ENCODE results near the gene SMARCA4. TPM values are rescaled to one million over a fixed set of nuclear protein-coding genes. Genes with fewer than 3 reads are reported as not detected.

The SMARCA4 gene
- total RNA-seq, 1 experiment from 2014 or later = 261 TPM

- no peak overlapping the region for H3K4me3 Mint-ChIP-seq
Measured at GRCh38 chr19:11005521-11005920, 44.7 kb downstream of the SMARCA4 start.

More at GRCh38 chr19:11005521-11005920, 44.7 kb downstream of the SMARCA4 start:
- Mint-ChIP-seq H3K36me3 (ENCODE audit: insufficient read depth in 1 of 3, low read depth in 3 of 3) (peaks cover 36 to 82% (median 79%) of the 10 kb centered on the region in 3 experiments; a peak in 6 of 7 replicates), H3K27me3 (ENCODE audit: low read depth) (no peaks in the 10 kb centered on the region), H3K9me3 (no peaks in the 10 kb centered on the region; a peak in 1 of 5 replicates), H3K4me1 (no peaks in the 10 kb centered on the region), H3K27ac (peak overlapping the region; percentile 37 to 89 (median 70); a peak in 4 of 7 replicates)
- no peak overlapping the region for H2BK15ac ChIP-seq (ENCODE audit: low read depth, low read length)
- H3K18ac ChIP-seq (ENCODE audit: insufficient read length, low read depth, low read length) = no peak overlapping the region
- no peak overlapping the region for H4K91ac ChIP-seq (ENCODE audit: insufficient read length, low read depth, low read length)
- no peak overlapping the region for H3K56ac ChIP-seq (ENCODE audit: insufficient read length, low read depth, low read length)
- H2AFZ ChIP-seq (ENCODE audit: low read length) = no peak overlapping the region
- no CpG with 5 or more reads among the region's 5 CpGs for WGBS (ENCODE audit: extremely low coverage, insufficient read length, low lambda C conversion rate)
- no peak overlapping the region for H2BK5ac ChIP-seq (ENCODE audit: insufficient read length, low read length)
- no peaks in the 10 kb centered on the region for H3K23me2 ChIP-seq (ENCODE audit: insufficient read length, low read depth, low read length, poor library complexity, severe bottlenecking)
- no peaks in the 10 kb centered on the region for H3K4me1 ChIP-seq (ENCODE audit: insufficient read depth, low read length)
- H2AK5ac ChIP-seq (ENCODE audit: insufficient read length, low read length) = no peak overlapping the region
- no peak overlapping the region for H3K27ac ChIP-seq (ENCODE audit: insufficient read length, low read depth, low read length)
- TF ChIP-seq CTCF (conservative IDR thresholded peaks at IDR 0.05) = no peak
- H3K79me1 ChIP-seq (ENCODE audit: insufficient read depth, low read depth, low read length, poor library complexity, severe bottlenecking) = no peaks in the 10 kb centered on the region
- H3T11ph ChIP-seq (ENCODE audit: low read length) = no peak overlapping the region
- no peak overlapping the region for H2BK120ac ChIP-seq (ENCODE audit: low read depth, low read length, poor library complexity, severe bottlenecking)
- H3K14ac ChIP-seq (ENCODE audit: insufficient read depth, low read length) = no peak overlapping the region
- no peak overlapping the region for H3K9ac ChIP-seq (ENCODE audit: extremely low read depth, insufficient read length, low read length)
- H2BK12ac ChIP-seq (ENCODE audit: insufficient read length, low read depth, low read length) = no peak overlapping the region
- DNase-seq = no peak
- H3K4ac ChIP-seq (ENCODE audit: low read depth, low read length) = no peak overlapping the region
- H3K27me3 ChIP-seq (ENCODE audit: insufficient read depth, low read length) = no peaks in the 10 kb centered on the region
- no peaks in the 10 kb centered on the region for H4K20me1 ChIP-seq (ENCODE audit: control insufficient read depth, insufficient read depth, insufficient read length)
- no peak overlapping the region for H2BK20ac ChIP-seq (ENCODE audit: low read depth, low read length, poor library complexity, severe bottlenecking)
- no peak overlapping the region for H3K4me2 ChIP-seq (ENCODE audit: insufficient read depth, insufficient read length, low read length)
- H3K9me3 ChIP-seq (ENCODE audit: control insufficient read depth, low read depth, low read length) = no peaks in the 10 kb centered on the region
- H3K23ac ChIP-seq (ENCODE audit: insufficient read length, low read depth, low read length) = no peak overlapping the region
- H4K8ac ChIP-seq (replicated peaks; ENCODE audit: insufficient read length, low read depth, low read length) = no peak overlapping the region
- H4K5ac ChIP-seq (ENCODE audit: insufficient read length, low read depth, low read length) = no peak overlapping the region
- no peaks in the 10 kb centered on the region for H3K79me2 ChIP-seq (ENCODE audit: insufficient read depth, low read length)
